Stomach (tissue), 9 donors: ENCODE results near the gene PRDX2. TPM values are rescaled to one million over a fixed set of nuclear protein-coding genes. Genes with fewer than 3 reads are reported as not detected.
A peak's percentile ranks its signal among the peaks of the same experiment; 100 is the strongest.

Source experiments
- DNase-seq, 2 donors: peaks; one replicate each; pipeline versions ENCODE4 v3.0.0 to v3.0.0-alpha.2; 2013 to 2019
- H3K27ac ChIP-seq, 5 donors: fragments of 200-600 bp in 4 of 5; sonication (generic) in 4 of 5; one replicate each; pipeline ENCODE4 v1.5.1; 2013 to 2019; ENCODE audit warnings: mild to moderate bottlenecking in 1 of 5, moderate library complexity in 1 of 5
- H3K27me3 ChIP-seq, 3 donors: fragments of 200-600 bp; sonication (generic); one replicate each; pipeline ENCODE4 v1.5.1; 2017 to 2019; ENCODE audit warnings: mixed run types in 1 of 3
- H3K36me3 ChIP-seq, 4 donors: fragments of 200-600 bp; sonication (generic); 1 replicate in 3 of 4; 2 replicates in 1 of 4; pipeline ENCODE4 v1.5.1; 2016 to 2019
- H3K4me1 ChIP-seq, 4 donors: fragments of 200-600 bp; sonication (generic); one replicate each; pipeline ENCODE4 v1.5.1; 2016 to 2019
- H3K4me3 ChIP-seq, 4 donors: fragments of 200-600 bp; sonication (generic) in 3 of 4; one replicate each; pipeline ENCODE4 v1.5.1; 2016 to 2019; ENCODE audit warnings: mild to moderate bottlenecking in 1 of 4
- H3K9me3 ChIP-seq, 4 donors: fragments of 200-600 bp; sonication (generic); one replicate each; pipeline ENCODE4 v1.5.1; 2016 to 2019
- EP300 ChIP-seq: sonication (generic); formaldehyde crosslinking; IDR thresholded peaks from one replicate; pipeline ENCODE4 v1.6.1; 2017; ENCODE audit warnings: antibody characterized with exemption
- POLR2A ChIP-seq, 4 donors: fragments of 450-650 bp; IDR thresholded peaks; one replicate each; pipeline ENCODE4 v1.6.1; 2016; ENCODE audit warnings: antibody characterized with exemption in 4 of 4, control low read depth in 2 of 4, mild to moderate bottlenecking in 1 of 4, moderate library complexity in 1 of 4
- POLR2AphosphoS5 ChIP-seq, 3 donors: sonication (generic); formaldehyde crosslinking; IDR thresholded peaks; one replicate each; pipeline ENCODE4 v1.6.1; 2016; ENCODE audit warnings: antibody characterized with exemption in 3 of 3
- WGBS, 5 donors: extraction: QIAGEN DNeasy Blood & Tissue Kit in 3 of 5; methylation state at CpG; one replicate each; pipeline versions ENCODE4 v1.1.5 to v1.1.7; 2013 to 2018; 5-methylcytosine and 5-hydroxymethylcytosine counted together
- intact Hi-C: fragments of 100-400 bp; cut with DNase I; formaldehyde crosslinking; loops from one replicate; pipeline ENCODE4 v1.15.1; 2023; ENCODE audit warnings: low total_unique reads
- polyA plus RNA-seq, 3 donors: library from polyadenylated mRNA; stranded (reverse); fragments of 200-250 nt; gene quantifications; one replicate each; pipeline ENCODE4 v1.2.3, GENCODE V29; 2013
- total RNA-seq, 5 donors: library from RNA; depleted of rRNA; stranded (reverse); fragments of >200 nt; gene quantifications; one replicate each; pipeline versions ENCODE4 v1.1.0 to v1.2.3, GENCODE V29; 2014 to 2016
- TF ChIP-seq, protein P1 (sequence below), 7 experiments: fragments of 450-650 bp in 4 of 7; fragments of 200-600 bp in 3 of 7; sonication (generic) in 3 of 7; IDR thresholded peaks; one replicate each; pipeline ENCODE4 v1.5.1; 2016 to 2019; ENCODE audit warnings: antibody characterized with exemption in 7 of 7, control low read depth in 2 of 7, mild to moderate bottlenecking in 1 of 7
- donor health status: healthy with polysubstance abuse.
- donor health status: Bipolar disorder and iron deficiency.
- donor health status: healthy.

PRDX2 gene
- total and polyA plus RNA-seq, 8 donors, result 118 to 284 (median 226) TPM

DNA sequence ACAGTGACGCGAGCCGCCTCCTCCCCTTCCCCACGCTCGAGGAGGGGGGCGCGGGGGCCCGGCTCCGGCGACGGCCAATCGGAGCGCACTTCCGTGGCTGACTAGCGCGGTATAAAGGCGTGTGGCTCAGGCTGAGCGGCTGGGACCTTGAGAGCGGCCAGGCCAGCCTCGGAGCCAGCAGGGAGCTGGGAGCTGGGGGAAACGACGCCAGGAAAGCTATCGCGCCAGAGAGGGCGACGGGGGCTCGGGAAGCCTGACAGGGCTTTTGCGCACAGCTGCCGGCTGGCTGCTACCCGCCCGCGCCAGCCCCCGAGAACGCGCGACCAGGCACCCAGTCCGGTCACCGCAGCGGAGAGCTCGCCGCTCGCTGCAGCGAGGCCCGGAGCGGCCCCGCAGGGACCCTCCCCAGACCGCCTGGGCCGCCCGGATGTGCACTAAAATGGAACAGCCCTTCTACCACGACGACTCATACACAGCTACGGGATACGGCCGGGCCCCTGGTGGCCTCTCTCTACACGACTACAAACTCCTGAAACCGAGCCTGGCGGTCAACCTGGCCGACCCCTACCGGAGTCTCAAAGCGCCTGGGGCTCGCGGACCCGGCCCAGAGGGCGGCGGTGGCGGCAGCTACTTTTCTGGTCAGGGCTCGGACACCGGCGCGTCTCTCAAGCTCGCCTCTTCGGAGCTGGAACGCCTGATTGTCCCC is 10.1 kb downstream of the PRDX2 start, which contains the start of gene JUNB:
TSS of gene JUNB (plus strand) at position 142 of the 706 bp plus-strand sequence. CDS start at position 428, 286 bp downstream.
- Histone ChIP-seq H3K27ac (peak within 1 kb of the TSS; percentile 92 to 100 (median 99)), H3K9me3 (no peaks in the 10 kb centered on the region), H3K27me3 (no peaks in the 10 kb centered on the region), H3K4me1 (peaks cover 58 to 66% (median 61%) of the 10 kb centered on the region in 4 donors), H3K36me3 (no peaks in the 10 kb centered on the region), H3K4me3 (peak within 1 kb of the TSS; percentile 79 to 93 (median 86))
- TF ChIP-seq POLR2A (IDR thresholded peaks at IDR 0.05) (peak in 3 of 4 donors; percentile 97 to 100 (median 100)), EP300 (peak; percentile 98), POLR2AphosphoS5 (IDR thresholded peaks at IDR 0.05) (peak; percentile 100)
- TF ChIP-seq, protein P1, sequence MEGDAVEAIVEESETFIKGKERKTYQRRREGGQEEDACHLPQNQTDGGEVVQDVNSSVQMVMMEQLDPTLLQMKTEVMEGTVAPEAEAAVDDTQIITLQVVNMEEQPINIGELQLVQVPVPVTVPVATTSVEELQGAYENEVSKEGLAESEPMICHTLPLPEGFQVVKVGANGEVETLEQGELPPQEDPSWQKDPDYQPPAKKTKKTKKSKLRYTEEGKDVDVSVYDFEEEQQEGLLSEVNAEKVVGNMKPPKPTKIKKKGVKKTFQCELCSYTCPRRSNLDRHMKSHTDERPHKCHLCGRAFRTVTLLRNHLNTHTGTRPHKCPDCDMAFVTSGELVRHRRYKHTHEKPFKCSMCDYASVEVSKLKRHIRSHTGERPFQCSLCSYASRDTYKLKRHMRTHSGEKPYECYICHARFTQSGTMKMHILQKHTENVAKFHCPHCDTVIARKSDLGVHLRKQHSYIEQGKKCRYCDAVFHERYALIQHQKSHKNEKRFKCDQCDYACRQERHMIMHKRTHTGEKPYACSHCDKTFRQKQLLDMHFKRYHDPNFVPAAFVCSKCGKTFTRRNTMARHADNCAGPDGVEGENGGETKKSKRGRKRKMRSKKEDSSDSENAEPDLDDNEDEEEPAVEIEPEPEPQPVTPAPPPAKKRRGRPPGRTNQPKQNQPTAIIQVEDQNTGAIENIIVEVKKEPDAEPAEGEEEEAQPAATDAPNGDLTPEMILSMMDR (IDR thresholded peaks at IDR 0.05), result no peak
- 0 to 1% (median 1%) methylated on average over 40 to 73 of the region's 73 CpGs for WGBS, 5 donors
- intact Hi-C loops, result no loop called here
- DNase-seq, result peak; percentile 99

GRCh38 chr19:12790628-12791344 is 10.8 kb downstream of the PRDX2 start:
- Histone ChIP-seq H3K4me1 (peaks cover 58 to 66% (median 61%) of the 10 kb centered on the region in 4 donors), H3K4me3 (peak overlapping the region; percentile 79 to 93 (median 86)), H3K27ac (peak overlapping the region; percentile 92 to 100 (median 99)), H3K9me3 (no peaks in the 10 kb centered on the region), H3K27me3 (no peaks in the 10 kb centered on the region), H3K36me3 (no peaks in the 10 kb centered on the region)
- TF ChIP-seq, protein P1 (IDR thresholded peaks at IDR 0.05), result no peak
- no peak for TF ChIP-seq EP300
- TF ChIP-seq POLR2A (IDR thresholded peaks at IDR 0.05), result no peak
- TF ChIP-seq POLR2AphosphoS5 (IDR thresholded peaks at IDR 0.05), result no peak
- WGBS, 5 donors, result 1% methylated on average over 13 to 22 of the region's 22 CpGs
- intact Hi-C loops, result no loop called here
- peak in 1 of 2 donors; percentile 56 for DNase-seq

DNA sequence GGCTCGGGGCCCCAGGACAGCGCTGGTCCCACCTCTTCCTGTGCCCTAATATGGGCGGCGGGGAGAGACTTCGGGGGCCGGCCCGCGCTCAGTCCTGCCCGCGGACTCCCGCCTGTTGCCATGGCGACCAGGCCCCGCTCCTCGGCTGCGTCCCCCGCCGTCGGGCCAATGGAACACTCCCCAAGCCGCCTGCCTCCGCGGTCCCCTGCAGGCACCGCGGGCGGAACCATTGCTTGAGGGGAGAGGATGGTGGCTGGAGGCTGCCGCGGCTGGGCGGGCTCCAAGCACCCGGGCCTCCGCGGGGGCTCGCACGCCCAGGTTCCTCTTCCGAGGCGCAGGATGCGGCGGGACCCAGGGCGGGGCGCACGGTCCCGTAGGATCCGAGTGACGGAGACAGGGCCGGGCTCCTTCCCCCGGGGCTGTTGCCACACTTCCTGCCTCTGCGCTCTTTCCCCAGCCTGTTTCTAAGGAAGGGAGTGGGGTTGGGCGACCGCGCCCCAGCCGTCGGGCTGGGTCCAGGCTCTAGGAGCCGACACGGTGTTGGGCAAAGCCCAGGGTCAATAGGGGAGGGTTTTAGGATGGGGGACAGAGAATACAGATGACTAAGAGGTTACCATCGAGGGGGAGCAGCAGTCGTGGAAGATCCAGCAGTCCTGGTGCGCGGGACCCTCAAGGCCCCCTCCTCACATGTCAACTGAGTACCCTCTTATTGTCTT is 11.5 kb downstream of the PRDX2 start:
- Histone ChIP-seq H3K27ac (peak overlapping the region; percentile 92 to 100 (median 99)), H3K9me3 (no peaks in the 10 kb centered on the region), H3K4me1 (peaks cover 61 to 72% (median 63%) of the 10 kb centered on the region in 4 donors), H3K36me3 (no peaks in the 10 kb centered on the region), H3K27me3 (no peaks in the 10 kb centered on the region), H3K4me3 (peak overlapping the region; percentile 79 to 93 (median 86))
- intact Hi-C loops, result no loop called here
- WGBS, 5 donors, result 0 to 1% (median 0%) methylated on average over 18 to 56 of the region's 56 CpGs
- TF ChIP-seq, protein P1 (IDR thresholded peaks at IDR 0.05), result no peak
- TF ChIP-seq EP300 (peak; percentile 31), POLR2AphosphoS5 (IDR thresholded peaks at IDR 0.05) (peak; percentile 91 to 98 (median 97)), POLR2A (IDR thresholded peaks at IDR 0.05) (peak in 2 of 4 donors; percentile 45 to 84)
- peak; percentile 96 to 99 for DNase-seq
